Left forelimb (tissue), 1 donor: ENCODE data around the gene ZKSCAN1.
A peak's percentile ranks its signal among the peaks of the same experiment; 100 is the strongest.
"Not testable (repeated sequence)": the region's sequence is repeated elsewhere in the genome, so short reads cannot be mapped to it uniquely, and the experiment has no call there.

Experiments
- DNase-seq: peaks from one replicate; pipeline ENCODE4 v3.0.0-alpha.2; 2018; ENCODE audit warnings: low spot score

ZKSCAN1 gene

GRCh38 chr7:100015232-100016214 is at the start of gene ZKSCAN1:
Gene ZKSCAN1, plus strand, starts transcription at chr7:100015596. Its CDS starts 7,911 bp downstream, at chr7:100023507.
- peak; percentile 85 for DNase-seq

GRCh38 chr7:99969298-99969697 is 46.1 kb upstream of the ZKSCAN1 start:
- no peak for DNase-seq

- DNase-seq: not testable (repeated sequence)
Observed at GRCh38 chr7:99969813-99970212, 45.6 kb upstream of the ZKSCAN1 start.

- no peak for DNase-seq
Observed at GRCh38 chr7:99971242-99971641, 44.2 kb upstream of the ZKSCAN1 start.

GRCh38 chr7:99973817-99974216 is 41.6 kb upstream of the ZKSCAN1 start:
- DNase-seq: not testable (repeated sequence)

- DNase-seq: no peak
Observed at GRCh38 chr7:99974681-99975080, 40.7 kb upstream of the ZKSCAN1 start.

- no peak for DNase-seq
Observed at GRCh38 chr7:99975782-99976521, 39.4 kb upstream of the ZKSCAN1 start, which contains the start of gene AZGP1. Gene AZGP1, minus strand, starts transcription at chr7:99976031. Its CDS starts 11 bp downstream, at chr7:99976020.

GRCh38 chr7:99976626-99977025 is 38.8 kb upstream of the ZKSCAN1 start:
- no peak for DNase-seq

- DNase-seq: not testable (repeated sequence)
Observed at GRCh38 chr7:99979814-99980225, 35.6 kb upstream of the ZKSCAN1 start.

GRCh38 chr7:99980448-99980872 is 34.9 kb upstream of the ZKSCAN1 start:
- not testable (repeated sequence) for DNase-seq

GRCh38 chr7:99981066-99981465 is 34.3 kb upstream of the ZKSCAN1 start:
- DNase-seq: not testable (repeated sequence)

GRCh38 chr7:99984593-99984992 is 30.8 kb upstream of the ZKSCAN1 start:
- DNase-seq: no peak

GRCh38 chr7:99987306-99987705 is 28.1 kb upstream of the ZKSCAN1 start:
- DNase-seq: not testable (repeated sequence)

- no peak for DNase-seq
Observed at GRCh38 chr7:99987846-99988245, 27.6 kb upstream of the ZKSCAN1 start.

- DNase-seq: no peak
Observed at GRCh38 chr7:99990460-99990852, 24.9 kb upstream of the ZKSCAN1 start.

GRCh38 chr7:99991543-99991942 is 23.9 kb upstream of the ZKSCAN1 start:
- not testable (repeated sequence) for DNase-seq

GRCh38 chr7:99992330-99993038 is 22.9 kb upstream of the ZKSCAN1 start:
- DNase-seq: no peak

- DNase-seq: no peak
Observed at GRCh38 chr7:99994819-99995218, 20.6 kb upstream of the ZKSCAN1 start.

- no peak for DNase-seq
Observed at GRCh38 chr7:99996755-99997544, 18.4 kb upstream of the ZKSCAN1 start.

GRCh38 chr7:99997545-99998137 is 17.8 kb upstream of the ZKSCAN1 start:
- DNase-seq: peak; percentile 85

- no peak for DNase-seq
Observed at GRCh38 chr7:100000239-100000638, 15.2 kb upstream of the ZKSCAN1 start.
